Measurements from ENCODE around the gene TGM4.

GRCh38 chr3:44833394-44833793 is 41.0 kb upstream of the TGM4 start:
- TF ChIP-seq ZNF558 (tag by site-specific recombination; IDR thresholded peaks at IDR 0.05) (no peak), ZNF423 (tag by site-specific recombination; IDR thresholded peaks at IDR 0.05) (no peak), REST (tag by site-specific recombination; IDR thresholded peaks at IDR 0.05) (no peak)

Data from HEK293 (cell line).